NCI-H2029 treated with DMSO at 0.1 percent for 48 hours (cell line): ENCODE measurements around the gene MDM2.
A peak's percentile ranks its signal among the peaks of the same experiment; 100 is the strongest.
"Not testable (repeated sequence)": the region's sequence is repeated elsewhere in the genome, so short reads cannot be mapped to it uniquely, and the experiment has no call there.

Experiments
- DNase-seq: peaks from one replicate; lab custom pipeline; 2025; lab: John Stamatoyannopoulos, UW

MDM2 gene

DNA sequence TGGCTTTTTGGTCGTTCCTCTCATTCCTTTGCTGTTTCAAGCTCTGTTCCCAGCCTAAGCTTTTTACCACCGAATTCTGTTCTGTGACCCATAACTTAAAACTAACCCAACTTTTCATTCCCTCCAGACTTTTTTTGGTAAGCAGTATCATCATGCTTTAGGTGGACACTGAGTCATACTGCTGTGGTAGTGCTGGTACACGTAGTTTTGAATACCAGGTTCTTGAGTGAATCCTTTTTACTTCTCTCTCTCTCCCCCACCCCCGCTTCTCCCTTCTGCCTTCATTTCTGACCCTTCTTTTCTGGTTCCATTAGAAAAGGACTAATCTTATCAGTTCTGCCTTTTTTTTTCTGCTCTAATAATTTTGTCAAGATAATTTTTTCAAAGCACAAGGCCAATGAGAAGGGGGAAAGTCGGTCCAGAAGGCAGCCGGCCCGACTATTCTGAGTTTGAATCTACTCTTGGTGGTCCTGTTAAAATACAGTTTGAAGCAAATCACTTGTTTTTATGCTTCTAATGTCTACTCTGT lies 2.3 kb upstream of the MDM2 start:
- no peak for DNase-seq

DNA sequence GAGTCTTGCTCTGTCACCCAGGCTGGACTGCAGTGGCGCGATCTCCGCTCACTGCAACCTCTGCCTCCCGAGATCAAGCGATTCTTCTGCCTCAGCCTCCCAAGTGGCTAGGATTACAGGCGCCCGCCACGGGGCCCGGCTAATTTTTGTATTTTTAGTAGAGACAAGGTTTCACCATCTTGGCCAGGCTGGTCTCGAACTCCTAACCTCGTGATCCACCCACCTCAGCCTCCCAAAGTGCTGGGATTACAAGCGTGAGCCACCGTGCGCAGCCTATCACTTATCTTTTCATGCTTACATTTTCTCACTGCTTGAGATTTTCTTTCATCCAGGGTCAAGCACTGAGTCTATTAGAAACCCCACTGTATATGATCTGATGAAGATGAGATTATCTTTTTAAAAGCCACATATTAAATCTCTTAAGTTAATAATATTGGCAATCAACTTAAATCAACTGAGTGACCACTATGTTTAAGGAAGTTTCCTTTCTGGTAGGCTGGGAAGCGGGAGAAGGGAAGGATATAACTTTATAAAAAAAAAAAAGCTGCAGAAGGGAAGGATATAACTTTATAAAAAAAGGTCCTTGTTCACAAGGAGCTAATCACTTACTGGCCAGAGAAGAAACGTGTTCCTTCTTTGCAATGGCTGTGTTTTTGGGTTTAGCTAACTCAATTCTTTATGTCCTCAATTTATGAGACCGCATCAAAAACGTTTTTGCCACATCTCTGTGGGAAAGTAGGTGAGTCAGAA lies 1.3 kb upstream of the MDM2 start:
- no peak for DNase-seq

DNA sequence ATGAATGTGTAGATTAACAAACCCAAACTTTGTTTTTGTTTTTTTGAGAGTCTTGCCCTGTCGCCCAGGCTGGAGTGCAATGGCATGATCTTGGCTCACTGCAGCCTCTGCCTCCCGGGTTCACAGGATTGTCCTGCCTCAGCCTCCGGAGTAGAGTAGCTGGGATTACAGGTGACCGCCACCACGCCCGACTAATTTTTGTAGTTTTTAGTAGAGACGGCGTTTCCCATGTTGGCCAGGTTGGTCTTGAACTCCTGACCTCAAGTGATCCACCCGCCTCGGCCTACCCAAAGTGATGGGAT lies 752 bp upstream of the MDM2 start:
- not testable (repeated sequence) for DNase-seq

DNA sequence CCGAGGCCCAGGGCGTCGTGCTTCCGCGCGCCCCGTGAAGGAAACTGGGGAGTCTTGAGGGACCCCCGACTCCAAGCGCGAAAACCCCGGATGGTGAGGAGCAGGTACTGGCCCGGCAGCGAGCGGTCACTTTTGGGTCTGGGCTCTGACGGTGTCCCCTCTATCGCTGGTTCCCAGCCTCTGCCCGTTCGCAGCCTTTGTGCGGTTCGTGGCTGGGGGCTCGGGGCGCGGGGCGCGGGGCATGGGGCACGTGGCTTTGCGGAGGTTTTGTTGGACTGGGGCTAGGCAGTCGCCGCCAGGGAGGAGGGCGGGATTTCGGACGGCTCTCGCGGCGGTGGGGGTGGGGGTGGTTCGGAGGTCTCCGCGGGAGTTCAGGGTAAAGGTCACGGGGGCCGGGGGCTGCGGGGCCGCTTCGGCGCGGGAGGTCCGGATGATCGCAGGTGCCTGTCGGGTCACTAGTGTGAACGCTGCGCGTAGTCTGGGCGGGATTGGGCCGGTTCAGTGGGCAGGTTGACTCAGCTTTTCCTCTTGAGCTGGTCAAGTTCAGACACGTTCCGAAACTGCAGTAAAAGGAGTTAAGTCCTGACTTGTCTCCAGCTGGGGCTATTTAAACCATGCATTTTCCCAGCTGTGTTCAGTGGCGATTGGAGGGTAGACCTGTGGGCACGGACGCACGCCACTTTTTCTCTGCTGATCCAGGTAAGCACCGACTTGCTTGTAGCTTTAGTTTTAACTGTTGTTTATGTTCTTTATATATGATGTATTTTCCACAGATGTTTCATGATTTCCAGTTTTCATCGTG lies 612 bp downstream of the MDM2 start:
- DNase-seq = peak; percentile 28

DNA sequence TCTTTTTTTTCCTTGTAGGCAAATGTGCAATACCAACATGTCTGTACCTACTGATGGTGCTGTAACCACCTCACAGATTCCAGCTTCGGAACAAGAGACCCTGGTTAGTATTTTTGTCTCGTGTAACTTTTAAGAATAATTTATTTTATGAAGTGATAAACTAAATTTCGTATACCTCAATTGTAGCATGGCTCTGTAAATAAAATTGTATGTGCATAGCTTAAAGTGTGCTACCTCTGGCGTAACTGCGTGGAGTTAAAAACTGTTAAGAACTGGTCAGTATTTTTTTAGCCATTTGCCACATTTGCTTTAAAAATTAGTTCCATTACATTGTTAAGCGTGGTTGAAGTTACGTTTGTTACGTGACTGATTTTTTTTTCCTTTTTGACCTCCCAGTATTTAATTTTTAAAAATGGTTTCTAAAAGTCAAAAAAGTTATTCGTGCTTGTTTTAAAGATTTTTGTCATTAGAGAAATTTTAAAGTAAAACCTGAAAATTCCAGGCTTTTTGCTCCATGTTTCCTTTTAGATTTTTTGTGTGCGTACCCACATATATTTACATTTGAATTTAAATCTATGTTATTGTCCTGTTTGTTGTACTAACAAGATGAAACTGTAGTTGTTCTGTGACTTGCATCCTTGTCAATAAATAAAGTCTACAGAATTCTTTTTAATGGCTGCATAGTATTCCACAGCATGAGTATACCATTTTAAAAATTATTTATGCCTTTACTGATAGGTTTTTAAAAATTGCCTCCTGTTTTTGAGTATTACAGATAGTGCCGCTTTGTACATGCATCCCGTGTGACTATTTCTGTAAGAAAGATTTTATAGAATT lies 1.4 kb downstream of the MDM2 start:
- no peak for DNase-seq

DNA sequence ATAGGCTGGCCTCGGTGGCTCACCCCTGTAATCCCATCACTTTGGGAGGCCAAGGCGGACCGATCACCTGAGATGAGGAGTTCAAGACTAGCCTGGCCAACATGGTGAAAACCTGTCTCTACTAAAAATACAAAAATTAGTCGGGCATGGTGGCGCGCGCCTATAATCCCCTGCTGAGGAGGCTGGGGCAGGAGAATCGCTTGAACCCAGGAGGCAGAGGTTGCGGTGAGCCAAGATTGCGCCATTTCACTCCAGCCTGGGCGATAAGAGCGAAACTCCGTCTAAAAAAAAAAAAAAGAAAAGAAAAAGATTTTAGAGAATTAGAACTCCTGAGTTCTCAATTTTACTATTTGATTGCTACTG lies 2.0 kb downstream of the MDM2 start:
- DNase-seq = not testable (repeated sequence)

DNA sequence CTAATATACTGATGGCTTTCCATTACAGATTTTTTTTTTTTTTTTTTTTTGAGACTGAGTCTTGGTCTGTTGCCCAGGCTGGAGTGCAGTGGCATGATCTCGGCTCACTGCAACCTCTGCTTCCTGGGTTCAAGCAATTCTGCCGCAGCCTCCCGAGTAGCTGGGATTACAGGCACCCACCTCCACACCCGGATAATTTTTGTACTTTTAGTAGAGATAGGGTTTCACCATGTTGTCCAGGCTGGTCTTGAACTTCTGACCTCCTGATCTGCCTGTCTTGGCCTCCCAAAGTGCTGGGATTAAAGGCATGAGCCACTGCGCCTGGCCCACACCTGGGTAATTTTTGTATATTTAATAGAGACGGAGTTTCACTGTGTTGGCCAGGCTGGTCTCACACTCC lies 3.6 kb downstream of the MDM2 start:
- DNase-seq = not testable (repeated sequence)

DNA sequence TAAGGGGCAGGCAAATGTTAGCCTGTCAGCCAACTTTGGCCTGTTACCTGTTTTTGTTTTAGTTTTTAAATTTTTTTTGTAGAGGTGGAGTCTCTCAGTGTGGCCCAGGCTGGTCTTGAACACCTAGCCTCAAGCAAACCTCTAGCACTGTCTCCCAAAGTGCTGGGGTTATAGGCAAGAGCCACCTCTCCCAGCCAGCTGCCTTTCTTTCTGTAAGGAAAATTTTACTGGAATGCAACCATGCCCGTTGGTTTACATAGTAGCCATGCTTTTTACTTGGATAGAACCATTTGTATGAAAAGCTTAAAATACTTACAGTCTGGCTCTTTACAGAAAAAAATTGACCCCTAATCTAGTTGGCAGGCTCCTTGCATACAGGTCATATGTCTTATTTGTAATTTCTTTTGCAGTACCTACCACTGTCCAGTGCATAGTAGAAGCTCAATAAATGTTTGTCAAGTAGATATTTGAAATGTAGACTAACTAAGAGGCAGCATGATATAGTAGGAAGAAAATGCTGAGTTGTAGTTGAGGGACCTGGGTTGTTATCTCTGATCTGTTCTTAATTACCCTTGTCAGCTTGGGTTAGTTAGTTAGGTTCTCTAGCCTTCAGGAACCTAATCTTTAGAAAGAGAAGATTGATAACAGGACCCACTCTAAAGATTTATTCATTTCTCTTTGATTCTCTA lies 4.7 kb downstream of the MDM2 start:
- DNase-seq = no peak

DNA sequence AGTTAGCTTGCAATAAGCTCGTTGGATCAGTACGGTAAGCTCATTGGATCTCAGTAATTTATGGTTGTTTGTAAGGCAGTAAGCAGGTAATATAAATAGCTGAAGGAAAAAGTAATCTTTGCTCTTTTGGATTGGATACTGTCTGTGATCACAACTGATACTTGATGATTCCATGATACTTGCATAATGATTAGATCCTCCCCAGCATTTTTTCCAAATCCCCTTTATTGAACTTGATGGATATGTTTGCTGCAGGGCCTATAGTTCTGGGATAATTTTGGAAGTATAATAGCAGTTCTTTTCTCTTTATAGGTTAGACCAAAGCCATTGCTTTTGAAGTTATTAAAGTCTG lies 5.2 kb downstream of the MDM2 start:
- no peak for DNase-seq

DNA sequence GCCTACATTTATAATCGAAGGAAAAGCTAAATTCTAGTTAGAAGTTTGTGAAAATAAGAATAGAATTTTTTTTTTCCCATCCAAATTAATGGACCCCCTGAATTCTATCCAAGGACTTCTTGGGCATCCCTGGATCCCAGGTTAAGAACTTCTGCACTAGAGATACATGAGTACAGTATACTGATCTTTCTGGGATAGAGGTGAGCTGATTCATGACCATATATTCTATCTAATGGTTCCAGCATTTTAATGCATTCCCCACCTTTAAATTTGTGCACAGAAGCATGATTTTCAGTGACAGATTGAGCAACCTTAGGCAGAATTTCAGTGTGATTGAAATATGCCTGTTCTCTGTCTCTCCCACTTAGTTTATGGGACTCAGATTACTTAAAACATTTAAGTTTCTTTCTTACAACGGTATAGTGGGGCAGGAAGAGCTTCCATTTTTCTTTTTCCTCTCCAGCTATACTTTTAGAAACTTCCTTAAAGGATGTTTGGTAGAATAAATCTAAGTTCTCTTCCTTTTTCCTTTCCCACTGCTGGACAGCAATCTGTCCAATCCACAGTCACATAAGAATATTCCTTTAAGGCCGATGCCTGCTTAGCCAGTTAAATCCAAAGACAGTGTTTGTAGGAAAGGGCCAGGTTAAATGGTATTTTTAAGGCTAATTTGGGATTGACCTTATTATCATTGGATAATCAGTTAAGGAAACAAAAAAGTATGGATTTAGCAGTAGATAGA lies 6.7 kb downstream of the MDM2 start:
- DNase-seq = no peak

DNA sequence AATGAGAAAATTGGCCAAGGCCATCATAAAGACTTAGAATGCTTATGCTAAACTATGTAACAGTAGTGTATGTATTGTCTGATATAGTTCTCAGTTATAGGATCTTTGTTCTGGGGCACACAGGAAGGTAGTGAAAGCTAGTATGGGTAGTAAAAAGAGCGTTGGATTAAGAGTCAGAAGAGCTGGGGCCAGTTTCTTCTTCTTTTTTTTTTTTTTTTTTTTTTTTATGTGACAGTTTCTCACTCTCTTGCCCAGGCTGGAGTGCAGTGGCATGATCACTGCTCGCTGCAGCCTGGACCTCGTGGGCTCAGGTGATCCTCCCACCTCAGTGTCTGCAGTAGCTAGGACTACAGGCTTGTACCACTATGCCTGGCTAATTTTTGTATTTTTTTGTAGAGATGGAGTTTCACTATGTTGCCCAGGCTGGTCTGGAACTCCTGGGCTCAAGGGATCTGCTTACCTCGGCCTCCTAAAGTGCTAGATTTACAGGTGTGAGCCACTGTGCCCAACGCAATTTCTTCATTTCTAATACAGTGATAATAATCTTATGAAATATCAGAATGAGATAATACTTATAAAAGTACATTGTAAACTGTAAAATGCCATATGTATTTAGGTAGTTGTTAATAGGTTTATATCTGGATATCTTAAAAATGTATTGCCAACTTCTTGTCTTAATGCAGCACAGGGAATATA lies 7.4 kb downstream of the MDM2 start:
- DNase-seq = no peak

DNA sequence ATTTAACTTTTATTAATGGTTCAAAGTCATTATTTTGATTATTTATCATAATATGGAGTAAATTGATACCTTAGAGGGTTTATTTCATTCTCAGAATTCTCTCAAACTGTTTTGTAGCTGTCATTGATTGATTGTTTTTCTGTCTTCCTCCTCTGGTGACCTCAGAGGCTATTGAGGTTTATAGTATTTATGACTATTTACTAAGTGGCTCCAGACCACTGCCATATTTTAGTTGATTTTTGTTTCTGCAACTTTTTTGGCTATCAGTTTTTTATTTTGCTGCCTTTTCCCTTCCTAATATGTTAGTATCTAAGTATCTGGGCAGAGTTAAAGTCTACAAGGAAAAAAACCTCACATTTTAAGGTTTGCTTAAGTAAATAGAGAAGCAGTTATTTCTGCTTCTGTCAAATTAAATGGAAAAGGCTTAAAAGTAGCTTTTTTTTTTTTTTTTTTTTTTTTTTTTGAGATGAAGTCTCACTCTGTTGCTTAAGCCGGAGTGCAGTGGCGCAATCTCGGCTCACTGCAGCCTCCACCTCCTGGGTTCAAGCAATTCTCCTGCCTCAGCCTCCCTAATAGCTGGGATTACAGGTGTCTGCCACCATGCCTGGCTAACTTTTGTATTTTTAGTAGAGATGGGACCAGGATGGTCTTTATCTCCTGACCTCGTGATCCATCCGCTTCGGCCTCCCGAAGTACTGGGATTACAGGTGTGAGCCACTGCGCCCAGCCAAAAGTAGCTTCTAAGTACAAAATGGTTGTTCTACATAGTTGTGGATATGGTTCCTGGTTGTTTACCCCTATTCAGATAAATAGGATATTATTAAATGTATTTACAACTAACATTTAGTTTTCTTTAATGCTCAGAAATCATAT lies 8.2 kb downstream of the MDM2 start:
- no peak for DNase-seq

DNA sequence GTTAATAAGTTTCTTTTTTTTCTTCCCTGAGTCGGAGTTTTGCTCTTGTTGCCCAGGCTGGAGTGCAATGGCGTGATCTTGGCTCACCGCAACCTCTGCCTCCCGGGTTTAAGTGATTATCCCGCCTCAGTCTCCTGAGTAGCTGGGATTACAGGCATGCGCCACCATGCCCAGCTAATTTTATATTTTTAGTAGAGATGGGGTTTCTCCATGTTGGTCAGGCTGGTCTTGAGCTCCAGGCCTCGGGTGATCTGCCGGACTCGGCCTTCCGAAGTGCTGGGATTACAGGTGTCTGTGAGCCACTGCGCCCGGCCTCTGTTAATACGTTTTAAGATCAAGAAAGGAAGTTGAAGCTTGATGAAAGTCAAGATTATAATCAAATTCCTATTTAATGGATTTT lies 11.5 kb downstream of the MDM2 start:
- not testable (repeated sequence) for DNase-seq

DNA sequence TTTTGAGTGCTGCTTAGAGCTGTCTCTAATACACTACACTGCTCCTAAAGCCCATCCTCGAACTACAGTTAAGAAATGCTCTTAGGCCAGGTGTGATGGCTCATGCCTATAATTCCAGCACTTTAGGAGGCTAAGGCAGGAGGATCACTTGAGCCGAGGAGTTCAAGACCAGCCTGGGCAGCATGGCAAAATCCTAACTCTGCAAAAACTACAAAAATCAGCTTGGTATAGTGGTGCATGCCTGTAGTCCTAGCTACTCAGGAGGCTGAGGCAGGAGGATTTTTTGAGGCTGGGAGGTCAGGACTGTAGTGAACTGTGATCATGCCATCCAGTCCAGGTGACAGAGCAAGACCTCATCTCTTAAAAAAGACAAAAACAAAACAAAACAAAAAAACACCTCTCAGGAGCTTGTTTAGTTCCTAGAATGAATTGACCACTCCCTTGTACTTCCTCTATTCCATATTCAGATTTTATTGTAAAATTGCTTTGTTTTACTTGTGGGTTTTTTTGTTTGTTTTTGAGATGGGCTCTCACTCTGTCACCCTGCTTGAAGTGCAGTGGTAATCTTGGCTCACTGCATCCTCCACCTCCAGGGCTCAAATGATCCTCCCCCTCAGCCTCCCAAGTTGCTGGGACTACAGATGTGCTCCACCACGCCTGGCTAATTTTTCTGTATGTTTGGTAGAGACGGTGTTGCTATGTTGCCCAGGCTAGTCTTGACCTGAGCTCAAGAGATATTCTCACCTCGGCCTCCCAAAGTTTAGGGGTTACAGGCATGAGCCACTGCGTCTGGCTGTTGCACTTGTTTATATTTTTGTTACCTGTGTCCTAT lies 13.6 kb downstream of the MDM2 start:
- no peak for DNase-seq

DNA sequence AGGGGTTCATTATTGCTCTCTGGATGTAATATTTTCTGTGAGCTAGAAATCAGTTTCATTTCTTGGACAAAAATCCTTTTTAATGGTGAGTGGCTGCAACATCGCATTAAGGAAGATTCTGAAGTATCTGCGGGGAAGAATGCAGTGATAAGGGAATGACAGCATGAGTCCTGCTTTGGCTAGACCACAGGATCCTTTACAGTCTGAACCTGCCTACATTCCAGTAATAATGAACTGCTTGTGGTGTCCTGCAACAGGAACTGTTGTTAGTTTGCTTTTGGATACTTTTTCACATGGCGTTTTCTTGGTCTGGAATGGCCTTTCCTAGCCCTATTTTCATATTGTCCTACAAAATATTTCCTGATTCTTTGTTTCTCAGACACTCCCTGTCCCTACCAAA lies 15.7 kb downstream of the MDM2 start:
- DNase-seq = no peak

DNA sequence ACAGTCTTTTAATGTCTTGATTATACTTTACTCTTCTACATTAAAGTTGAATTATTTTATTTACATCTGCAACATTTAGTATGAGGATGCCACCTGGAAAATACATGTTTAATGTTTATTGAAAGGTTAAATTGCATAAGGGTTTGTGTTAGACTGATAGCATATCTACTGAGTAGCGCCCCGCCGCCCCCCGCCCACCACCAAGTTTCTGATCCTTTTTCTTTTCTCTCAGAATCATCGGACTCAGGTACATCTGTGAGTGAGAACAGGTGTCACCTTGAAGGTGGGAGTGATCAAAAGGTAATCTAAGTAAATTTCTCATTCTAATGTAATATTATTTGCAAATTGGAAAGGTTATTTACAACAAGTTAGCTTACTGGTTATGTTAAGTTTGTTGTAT lies 16.2 kb downstream of the MDM2 start:
- no peak for DNase-seq

DNA sequence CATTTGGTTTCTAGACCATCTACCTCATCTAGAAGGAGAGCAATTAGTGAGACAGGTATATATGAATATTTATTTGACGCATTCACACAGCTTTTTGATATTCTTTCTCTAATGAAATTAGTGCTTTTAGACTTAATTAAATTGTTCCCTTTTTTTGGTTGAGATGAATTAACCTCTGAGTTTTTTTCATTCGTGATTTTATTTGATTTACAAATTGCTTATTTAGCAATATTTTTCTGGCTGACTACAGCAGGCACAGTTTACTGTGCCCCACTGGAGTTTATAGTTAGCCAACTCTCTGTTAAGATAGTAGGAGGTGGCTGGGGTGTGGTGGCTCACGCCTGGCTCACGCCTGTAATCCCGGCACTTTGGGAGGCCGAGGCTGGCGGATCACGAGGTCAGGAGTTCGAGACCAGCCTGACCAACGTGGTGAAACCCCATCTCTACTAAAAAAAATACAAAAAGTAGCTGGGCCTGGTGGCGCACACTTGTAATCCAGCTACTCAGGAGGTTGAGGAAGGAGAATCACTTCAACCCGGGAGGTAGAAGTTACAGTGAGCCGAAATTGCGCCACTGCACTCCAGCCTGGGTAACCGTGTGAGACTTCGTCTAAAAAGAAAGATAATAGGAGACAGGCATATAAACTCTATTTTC lies 16.7 kb downstream of the MDM2 start:
- DNase-seq = no peak

DNA sequence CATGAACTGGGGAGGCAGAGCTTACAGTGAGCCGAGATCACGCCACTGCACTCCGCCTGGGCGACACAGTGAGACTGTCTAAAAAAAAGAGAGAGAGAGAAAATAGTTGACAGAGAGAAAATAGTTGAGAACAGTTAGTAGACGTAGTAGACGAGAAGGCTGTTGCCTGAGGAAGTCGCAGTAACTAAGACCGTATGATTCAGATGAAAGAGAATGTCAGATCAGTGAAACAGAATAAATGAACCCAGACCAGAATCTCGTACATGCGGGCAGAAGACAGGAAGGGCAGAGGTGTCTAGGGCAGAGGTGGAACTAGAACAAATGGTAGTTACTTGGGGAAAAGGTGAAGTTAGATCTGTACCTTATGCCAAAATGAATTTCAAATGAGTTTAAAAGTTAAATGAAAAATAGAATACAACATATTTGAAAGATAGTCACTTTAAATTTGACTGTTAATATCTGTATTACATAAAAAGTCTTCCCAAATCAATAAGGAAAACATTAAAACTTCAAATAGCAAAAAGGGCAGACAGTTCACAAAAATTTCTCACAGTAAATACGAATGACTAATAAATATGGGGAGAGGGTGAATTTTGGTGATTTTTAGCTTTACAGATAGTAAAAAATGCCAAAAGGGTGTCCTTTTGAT lies 17.7 kb downstream of the MDM2 start:
- DNase-seq = no peak
